Placental epithelial cell (primary cell): ENCODE results near the gene CYB5RL. TPM values are rescaled to one million over a fixed set of nuclear protein-coding genes. Genes with fewer than 3 reads are reported as not detected.

Experiments
- total RNA-seq: library from RNA; depleted of rRNA; stranded (reverse); fragments of >200 nt; gene quantifications from 2 replicates; pipeline ENCODE4 v1.2.3, GENCODE V29; 2012

Gene CYB5RL
- 0.79 and 1.3 TPM in 2 replicates for total RNA-seq

GRCh38 chr1:54199765-54200518 lies at the start of gene CYB5RL, which contains the start of gene MRPL37:
TSS of gene CYB5RL (minus strand) at chr1:54200030. CDS start at chr1:54195616, 4,414 bp downstream.
TSS of gene MRPL37 (plus strand) at chr1:54200167. CDS start at chr1:54200244, 77 bp downstream.

GRCh38 chr1:54152696-54153095 lies 47.1 kb downstream of the CYB5RL start, which contains the start of gene CDCP2:
TSS of gene CDCP2 (minus strand) at chr1:54153000. CDS start at chr1:54152922, 78 bp downstream.

Other genes with a start within 250 kb of the CYB5RL start
- gene LDLRAD1, start 181.8 kb downstream of the CYB5RL start, total RNA-seq = not detected in 2 replicates
- 215 and 309 TPM in 2 replicates for gene TMEM59, start 146.8 kb downstream of the CYB5RL start, total RNA-seq
- gene TCEANC2, start 146.4 kb downstream of the CYB5RL start, total RNA-seq = 3.5 and 4.0 TPM in 2 replicates
- not detected in 2 replicates for gene CDCP2, start 47.0 kb downstream of the CYB5RL start, total RNA-seq
- 52.2 and 106 TPM in 2 replicates for gene MRPL37, start 137 bp upstream of the CYB5RL start, total RNA-seq
- 7.8 and 9.4 TPM in 2 replicates for gene SSBP3, start 206.4 kb upstream of the CYB5RL start, total RNA-seq